ENCODE data around the gene ABTB2. TPM values are rescaled to one million over a fixed set of nuclear protein-coding genes. Genes with fewer than 3 reads are reported as not detected.
A peak's percentile ranks its signal among the peaks of the same experiment; 100 is the strongest.

The ABTB2 gene
- total and polyA plus RNA-seq, 12 donors = 2.5 to 19.1 (median 14.2) TPM

DNA sequence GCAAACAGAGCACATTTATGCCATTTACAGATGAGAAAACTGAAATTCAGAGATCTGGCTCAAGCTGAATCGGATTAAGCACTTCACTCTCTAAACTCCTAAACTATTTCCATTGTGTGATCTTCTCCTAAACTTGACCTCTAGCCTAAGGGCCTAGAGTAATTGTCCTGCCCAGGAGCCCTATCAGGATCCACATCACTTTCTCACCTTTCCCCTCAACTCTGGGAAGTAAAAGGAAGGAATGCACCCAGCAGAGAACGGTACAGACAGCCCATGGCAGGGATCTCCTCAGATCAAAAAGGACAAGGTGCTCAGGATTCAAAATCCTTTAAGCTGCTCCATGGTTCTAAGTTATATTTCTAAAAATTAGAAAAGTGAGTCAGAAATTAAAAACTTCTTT is 102.7 kb downstream of the ABTB2 start:
- Histone ChIP-seq H3K27ac (peak overlapping the region in 3 of 10 donors; percentile 3 to 60 (median 54)), H3K4me3 (no peak overlapping the region), H3K9me3 (no peaks in the 10 kb centered on the region), H3K36me3 (no peaks in the 10 kb centered on the region), H3K27me3 (no peaks in the 10 kb centered on the region), H3K4me1 (peaks cover 0 to 40% (median 23%) of the 10 kb centered on the region in 9 donors)
- ATAC-seq (no peak), DNase-seq (no peak)
- WGBS, 2 donors = 93 to 98% methylated on average over 2 of the region's 2 CpGs
- TF ChIP-seq, protein P1, sequence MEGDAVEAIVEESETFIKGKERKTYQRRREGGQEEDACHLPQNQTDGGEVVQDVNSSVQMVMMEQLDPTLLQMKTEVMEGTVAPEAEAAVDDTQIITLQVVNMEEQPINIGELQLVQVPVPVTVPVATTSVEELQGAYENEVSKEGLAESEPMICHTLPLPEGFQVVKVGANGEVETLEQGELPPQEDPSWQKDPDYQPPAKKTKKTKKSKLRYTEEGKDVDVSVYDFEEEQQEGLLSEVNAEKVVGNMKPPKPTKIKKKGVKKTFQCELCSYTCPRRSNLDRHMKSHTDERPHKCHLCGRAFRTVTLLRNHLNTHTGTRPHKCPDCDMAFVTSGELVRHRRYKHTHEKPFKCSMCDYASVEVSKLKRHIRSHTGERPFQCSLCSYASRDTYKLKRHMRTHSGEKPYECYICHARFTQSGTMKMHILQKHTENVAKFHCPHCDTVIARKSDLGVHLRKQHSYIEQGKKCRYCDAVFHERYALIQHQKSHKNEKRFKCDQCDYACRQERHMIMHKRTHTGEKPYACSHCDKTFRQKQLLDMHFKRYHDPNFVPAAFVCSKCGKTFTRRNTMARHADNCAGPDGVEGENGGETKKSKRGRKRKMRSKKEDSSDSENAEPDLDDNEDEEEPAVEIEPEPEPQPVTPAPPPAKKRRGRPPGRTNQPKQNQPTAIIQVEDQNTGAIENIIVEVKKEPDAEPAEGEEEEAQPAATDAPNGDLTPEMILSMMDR (IDR thresholded peaks at IDR 0.05) = no peak
- intact Hi-C loops (cut with DNase I) = loop anchor here in 3 of 10 donors (5.0 to 10.0 kb wide), 4 partner anchors 60 to 102 kb away; partner anchors contain the start of gene ABTB2 (in 1 of the 3)

DNA sequence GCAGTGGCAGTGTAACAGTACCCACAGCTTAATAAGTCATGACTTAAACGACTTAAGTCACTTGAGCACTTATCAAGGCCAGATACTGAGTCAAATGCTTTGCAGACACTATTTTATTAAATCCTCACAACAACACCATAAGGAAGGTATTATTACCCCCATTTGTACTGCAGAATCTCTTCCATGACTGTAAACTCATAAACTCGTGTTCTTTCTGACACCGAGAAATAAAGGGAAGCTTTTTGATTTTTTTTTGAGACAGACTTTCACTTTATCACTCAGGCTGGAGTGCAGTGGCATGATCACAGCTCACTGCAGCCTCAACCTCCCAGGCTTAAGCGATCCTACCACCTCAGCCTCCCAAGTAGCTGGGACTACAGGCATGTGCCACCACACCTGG is 103.8 kb downstream of the ABTB2 start:
- peaks cover 0 to 40% (median 28%) of the 10 kb centered on the region in 9 donors for H3K4me1 ChIP-seq
- 74 to 81% methylated on average over 4 of the region's 4 CpGs for WGBS, 2 donors
- DNase-seq (no peak), ATAC-seq (no peak)
- no peaks in the 10 kb centered on the region for H3K36me3 ChIP-seq
- no peaks in the 10 kb centered on the region for H3K27me3 ChIP-seq
- TF ChIP-seq, protein P1 (IDR thresholded peaks at IDR 0.05) = no peak
- H3K4me3 ChIP-seq = no peak overlapping the region
- intact Hi-C loops (cut with DNase I) = loop anchor here in 3 of 10 donors (5.0 to 10.0 kb wide), 3 partner anchors 59 to 103 kb away; partner anchors contain the start of gene ABTB2 (in 1 of the 3)
- H3K27ac ChIP-seq = no peak overlapping the region
- H3K9me3 ChIP-seq = no peaks in the 10 kb centered on the region

DNA sequence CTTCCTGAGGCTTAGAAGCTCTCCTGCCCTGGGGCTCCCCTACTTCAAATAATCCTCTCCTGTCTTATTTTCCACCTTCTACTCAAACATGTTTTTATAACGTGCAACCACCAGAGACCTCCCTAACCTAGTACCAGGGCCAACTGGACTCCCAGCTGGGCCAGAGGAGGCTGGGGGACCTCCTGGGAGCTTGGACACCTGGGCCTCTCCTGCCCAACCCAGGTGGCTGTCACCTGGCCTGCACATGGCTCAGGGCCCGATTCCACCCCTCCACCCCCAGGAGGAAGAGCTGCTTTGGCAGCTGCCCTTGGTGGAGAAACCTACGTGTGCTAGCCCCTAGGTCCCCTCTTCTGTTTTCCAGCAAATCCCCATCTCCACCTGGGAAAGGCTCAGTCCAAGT is 105.2 kb downstream of the ABTB2 start:
- TF ChIP-seq, protein P1 (IDR thresholded peaks at IDR 0.05) = no peak
- 63 to 86% methylated on average over 3 of the region's 3 CpGs for whole genome bisulfite sequencing, 2 donors
- H3K27ac ChIP-seq = peak overlapping the region in 2 of 10 donors; percentile 9 to 64
- H3K9me3 ChIP-seq = no peaks in the 10 kb centered on the region
- no peaks in the 10 kb centered on the region for H3K27me3 ChIP-seq
- intact Hi-C loops (cut with DNase I) = loop anchor here in 3 of 10 donors (5.0 to 10.0 kb wide), 3 partner anchors 58 to 105 kb away; partner anchors contain the start of gene ABTB2 (in 1 of the 3)
- H3K36me3 ChIP-seq = no peaks in the 10 kb centered on the region
- H3K4me3 ChIP-seq = no peak overlapping the region
- H3K4me1 ChIP-seq = peaks cover 0 to 40% (median 29%) of the 10 kb centered on the region in 9 donors
- no peak for DNase-seq
- no peak for ATAC-seq

DNA sequence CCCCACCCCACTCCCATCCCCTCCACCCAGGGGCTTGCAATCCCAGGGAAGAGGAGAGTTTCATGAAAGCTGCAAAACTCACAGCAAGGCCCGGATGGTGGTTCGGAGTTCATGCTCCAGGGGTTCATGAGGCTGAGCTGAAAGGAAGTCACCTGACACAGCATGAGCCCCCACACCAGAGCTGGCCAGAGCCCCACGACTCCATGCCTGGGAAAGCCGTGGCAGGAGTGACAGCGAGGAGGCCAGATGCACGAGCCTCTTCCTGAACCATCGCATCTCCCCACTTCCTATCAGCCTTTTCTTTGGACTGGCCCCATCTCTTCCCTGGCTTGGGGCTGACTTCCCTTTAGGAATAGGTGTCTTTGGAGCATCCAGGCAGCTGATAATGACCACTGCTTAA is 105.8 kb downstream of the ABTB2 start:
- intact Hi-C loops (cut with DNase I) = loop anchor here in 3 of 10 donors (5.0 to 10.0 kb wide), 3 partner anchors 57 to 105 kb away; partner anchors contain the start of gene ABTB2 (in 1 of the 3)
- no peaks in the 10 kb centered on the region for H3K27me3 ChIP-seq
- no peaks in the 10 kb centered on the region for H3K9me3 ChIP-seq
- WGBS, 2 donors = 74 to 79% methylated on average over 7 of the region's 7 CpGs
- ATAC-seq = no peak
- peak overlapping the region in 4 of 10 donors; percentile 49 to 70 (median 63) for H3K27ac ChIP-seq
- H3K4me3 ChIP-seq = no peak overlapping the region
- DNase-seq = no peak
- no peaks in the 10 kb centered on the region for H3K36me3 ChIP-seq
- peaks cover 0 to 35% (median 27%) of the 10 kb centered on the region in 9 donors for H3K4me1 ChIP-seq
- TF ChIP-seq, protein P1 (IDR thresholded peaks at IDR 0.05) = no peak
